ENCODE data around the gene SEC23IP. TPM values are rescaled to one million over a fixed set of nuclear protein-coding genes. Genes with fewer than 3 reads are reported as not detected.

The SEC23IP gene
- total and polyA plus RNA-seq, 2 donors (not counting 3 experiments of a cell fraction or from before 2014, with no cell fraction given): 30.9 to 83.1 TPM

GRCh38 chr10:119893074-119893473 lies 544 bp downstream of the SEC23IP start:
- DNase-seq (ENCODE audit: low read depth, low spot score): no peak
- H3K9me3 ChIP-seq (replicated peaks; ENCODE audit: control insufficient read depth, insufficient read depth, low read length): no peaks in the 10 kb centered on the region
- peak overlapping the region; percentile 71 for H3K9ac ChIP-seq (replicated peaks; ENCODE audit: extremely low read depth, insufficient read depth, low read length)
- CTCF ChIA-PET: interaction anchor here (1.0 to 1.6 kb wide), 5 partner anchors 19 to 239 kb away, joined by 3 to 6 read pairs (median 6); partner anchors contain the start of gene MCMBP
- no peaks in the 10 kb centered on the region for H3K27me3 ChIP-seq (ENCODE audit: control insufficient read depth in 2 of 2, insufficient read depth in 2 of 2, low read length in 2 of 2)
- H3K4me2 ChIP-seq (ENCODE audit: insufficient read depth, low read length): peak overlapping the region; percentile 97
- intact Hi-C loops (cut with micrococcal nuclease): no loop called here
- peak overlapping the region; percentile 42 for H3K27ac ChIP-seq (ENCODE audit: insufficient read depth, low read depth, low read length)
- peaks cover 50% of the 10 kb centered on the region for H3K79me2 ChIP-seq (ENCODE audit: control insufficient read depth, insufficient read depth, low read length)
- H4K20me1 ChIP-seq (replicated peaks; ENCODE audit: control insufficient read depth, extremely low read depth, insufficient read depth, low read length): peaks cover 2% of the 10 kb centered on the region
- peaks cover 0 to 3% of the 10 kb centered on the region in 2 experiments for H3K36me3 ChIP-seq (ENCODE audit: control insufficient read depth in 2 of 2, extremely low read depth in 1 of 2, insufficient read depth in 2 of 2, low read length in 2 of 2)
- BruUV-seq (replicated peaks): TSS peak; percentile 51
- dilution Hi-C loops (cut with MboI; ENCODE audit: extremely low pct_ligation_motif_present, low sequenced_read_pairs): no loop called here
- peak overlapping the region; percentile 68 to 85 (median 71) for H3K4me3 ChIP-seq (replicated peaks in 1 of 3; ENCODE audit: insufficient read depth in 1 of 3, low read depth in 1 of 3, low read length in 3 of 3)
- H3K4me1 ChIP-seq (ENCODE audit: control insufficient read depth, extremely low read depth, insufficient read depth, low read length): peaks cover 12% of the 10 kb centered on the region
- H2AFZ ChIP-seq (ENCODE audit: low read depth, low read length): peak overlapping the region; percentile 60
- TF ChIP-seq MYC (IDR thresholded peaks at IDR 0.05; ENCODE audit: low read depth, low read length) (no peak), POLR2A (IDR thresholded peaks at IDR 0.05; ENCODE audit: low read depth, low read length) (no peak), GATA2 (IDR thresholded peaks at IDR 0.05; ENCODE audit: insufficient read depth, insufficient read length, low read depth, low read length) (no peak), POLR2AphosphoS5 (IDR thresholded peaks at IDR 0.05; ENCODE audit: insufficient read depth, low read depth, low read length) (no peak), MAX (IDR thresholded peaks at IDR 0.05; ENCODE audit: insufficient read depth, insufficient read length) (no peak), JUN (IDR thresholded peaks at IDR 0.05; ENCODE audit: borderline replicate concordance, insufficient read depth, insufficient read length, low read depth) (no peak), FOS (IDR thresholded peaks at IDR 0.05; ENCODE audit: borderline replicate concordance, insufficient read depth, low read length) (no peak), CTCF (IDR thresholded peaks at IDR 0.05; ENCODE audit: extremely low read depth in 1 of 2, insufficient read depth in 1 of 2, low read depth in 1 of 2, low read length in 2 of 2) (no peak), EZH2 (IDR thresholded peaks at IDR 0.05; ENCODE audit: borderline replicate concordance, low read depth, low read length, severe bottlenecking) (no peak)
- FAIRE-seq: no peak
- H3K9me1 ChIP-seq (replicated peaks; ENCODE audit: control insufficient read depth, extremely low read depth, insufficient read depth, low read length): no peaks in the 10 kb centered on the region
- POLR2A ChIA-PET: interaction anchor here (0.6 to 1.0 kb wide), 5 partner anchors 20 to 377 kb away, joined by 3 to 7 read pairs (median 6); partner anchors contain the start of gene MCMBP

Data from endothelial cell of umbilical vein (primary cell).